NT2/D1 (cell line): ENCODE results near the gene BNC2.

Source experiments
- DNase-seq: peaks from one replicate; pipeline ENCODE4 v3.0.0-alpha.2; 2011; ENCODE audit warnings: low read depth, low spot score
- H3K27me3 ChIP-seq: 2 replicates; pipeline ENCODE4 v1.6.0; 2011; ENCODE audit warnings: mild to moderate bottlenecking; ENCODE audit not compliant: insufficient read length, insufficient read depth
- H3K36me3 ChIP-seq: 2 replicates; pipeline ENCODE4 v1.6.1; 2011; ENCODE audit warnings: mild to moderate bottlenecking, low read length, mixed read lengths; ENCODE audit not compliant: insufficient read depth, insufficient read length
- H3K4me1 ChIP-seq: 2 replicates; pipeline ENCODE4 v1.5.1; 2011; ENCODE audit not compliant: insufficient read depth, insufficient read length
- H3K4me3 ChIP-seq: 2 replicates; pipeline ENCODE4 v1.5.1; 2011; ENCODE audit warnings: low read depth; ENCODE audit not compliant: insufficient read length
- H3K9ac ChIP-seq: 2 replicates; pipeline ENCODE4 v1.6.0; 2011; ENCODE audit warnings: low read depth; ENCODE audit not compliant: insufficient read length
- H3K9me3 ChIP-seq: 2 replicates; pipeline ENCODE4 v1.5.1; 2011; ENCODE audit warnings: mild to moderate bottlenecking, low read length; ENCODE audit not compliant: insufficient read depth
- SUZ12 ChIP-seq: IDR thresholded peaks from 2 replicates; pipeline ENCODE4 v1.6.1; 2011; ENCODE audit not compliant: insufficient read length, insufficient read depth; ENCODE audit errors: extremely low read depth
- YY1 ChIP-seq: IDR thresholded peaks from 2 replicates; pipeline ENCODE4 v1.6.1; 2011; ENCODE audit not compliant: insufficient read length, insufficient read depth
- ZNF274 ChIP-seq: IDR thresholded peaks from 2 replicates; pipeline ENCODE4 v1.6.1; 2011; ENCODE audit warnings: mild to moderate bottlenecking, low read depth, low read length

Gene BNC2

DNA sequence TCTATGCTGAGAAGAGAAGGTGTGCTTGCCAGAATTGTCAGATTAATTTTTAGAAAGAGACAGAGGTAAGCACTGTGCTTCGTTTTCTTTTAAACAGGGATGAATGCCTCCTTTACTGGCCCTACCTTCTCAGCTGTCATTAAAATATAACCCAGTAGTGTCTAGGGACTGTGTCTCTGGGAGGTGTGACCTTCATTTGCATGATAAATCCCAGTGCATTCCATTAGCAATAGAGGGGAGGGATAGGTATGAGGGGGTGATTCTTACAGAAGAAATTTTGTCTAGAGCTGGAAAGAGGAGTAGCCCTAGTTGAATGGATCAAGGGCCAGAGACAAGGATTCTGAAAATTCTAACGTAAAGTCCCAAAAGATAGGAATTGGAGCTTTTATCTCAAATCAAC lies 351.5 kb downstream of the BNC2 start:
- Histone ChIP-seq H3K27me3 (no peaks in the 10 kb centered on the region), H3K9ac (no peak overlapping the region), H3K4me3 (no peak overlapping the region), H3K9me3 (no peaks in the 10 kb centered on the region), H3K4me1 (peaks cover 2% of the 10 kb centered on the region), H3K36me3 (no peaks in the 10 kb centered on the region)
- no peak for TF ChIP-seq ZNF274
- no peak for TF ChIP-seq SUZ12
- no peak for TF ChIP-seq YY1
- DNase-seq = peak; percentile 66

DNA sequence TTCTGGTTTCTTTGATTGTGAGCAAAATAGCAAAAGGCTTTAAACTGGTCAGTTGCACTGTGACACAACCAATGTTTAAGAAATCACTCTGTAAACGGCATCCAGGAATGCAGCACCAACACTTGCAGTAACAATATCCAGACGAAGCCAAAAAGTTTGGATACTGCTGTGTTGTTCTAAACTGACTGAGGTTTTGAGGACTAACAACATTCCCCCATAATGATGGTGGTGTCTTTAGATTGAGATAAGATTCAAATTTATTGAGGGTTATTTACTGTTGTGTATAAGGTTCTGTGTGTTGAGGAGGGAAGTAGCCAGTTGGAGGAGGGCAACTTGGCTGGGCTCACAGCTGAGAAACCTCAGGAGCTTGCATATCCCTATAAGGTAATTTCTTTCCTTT lies 353.6 kb downstream of the BNC2 start:
- TF ChIP-seq ZNF274 (no peak), SUZ12 (no peak), YY1 (no peak)
- H3K9ac ChIP-seq = no peak overlapping the region

DNA sequence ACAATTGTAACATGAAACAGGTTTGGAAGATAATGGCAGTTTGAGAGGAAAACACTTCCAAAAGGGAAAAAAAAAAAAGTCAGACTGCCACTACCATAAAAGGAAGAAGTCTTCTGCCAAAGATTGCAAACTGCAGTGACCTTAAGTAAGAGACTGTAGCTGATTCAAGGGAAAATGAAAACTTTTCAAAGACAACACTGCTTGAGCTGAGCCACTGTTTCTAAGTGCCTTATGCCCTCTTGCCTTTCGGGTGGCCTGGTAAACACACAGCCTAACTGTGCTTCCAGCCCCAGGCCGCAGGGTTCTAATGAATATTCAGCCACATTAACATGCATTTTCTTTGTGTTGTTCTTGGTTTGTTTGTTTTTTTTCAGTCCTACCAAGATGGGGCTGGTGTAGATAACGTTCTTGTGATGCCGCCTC lies 354.6 kb downstream of the BNC2 start:
- H3K27me3 ChIP-seq = no peaks in the 10 kb centered on the region
- TF ChIP-seq ZNF274 (no peak), SUZ12 (no peak), YY1 (no peak)
- no peaks in the 10 kb centered on the region for H3K36me3 ChIP-seq
- DNase-seq = peak; percentile 83
- H3K4me3 ChIP-seq = no peak overlapping the region
- H3K9ac ChIP-seq = no peak overlapping the region
- no peaks in the 10 kb centered on the region for H3K9me3 ChIP-seq
- H3K4me1 ChIP-seq = peaks cover 6% of the 10 kb centered on the region

More for the DNA sequence above, 353.6 kb downstream of the BNC2 start:
- Histone ChIP-seq H3K4me3 (no peak overlapping the region), H3K27me3 (no peaks in the 10 kb centered on the region), H3K36me3 (no peaks in the 10 kb centered on the region), H3K4me1 (peaks cover 6% of the 10 kb centered on the region), H3K9me3 (no peaks in the 10 kb centered on the region)
- DNase-seq = no peak

GRCh38 chr9:16515207-16515606 lies 355.3 kb downstream of the BNC2 start:
- no peak for DNase-seq
- H3K36me3 ChIP-seq = no peaks in the 10 kb centered on the region
- no peaks in the 10 kb centered on the region for H3K27me3 ChIP-seq
- no peaks in the 10 kb centered on the region for H3K9me3 ChIP-seq
- no peak for TF ChIP-seq YY1
- H3K4me3 ChIP-seq = no peak overlapping the region
- H3K4me1 ChIP-seq = peaks cover 6% of the 10 kb centered on the region
- H3K9ac ChIP-seq = peak overlapping the region; percentile 76

DNA sequence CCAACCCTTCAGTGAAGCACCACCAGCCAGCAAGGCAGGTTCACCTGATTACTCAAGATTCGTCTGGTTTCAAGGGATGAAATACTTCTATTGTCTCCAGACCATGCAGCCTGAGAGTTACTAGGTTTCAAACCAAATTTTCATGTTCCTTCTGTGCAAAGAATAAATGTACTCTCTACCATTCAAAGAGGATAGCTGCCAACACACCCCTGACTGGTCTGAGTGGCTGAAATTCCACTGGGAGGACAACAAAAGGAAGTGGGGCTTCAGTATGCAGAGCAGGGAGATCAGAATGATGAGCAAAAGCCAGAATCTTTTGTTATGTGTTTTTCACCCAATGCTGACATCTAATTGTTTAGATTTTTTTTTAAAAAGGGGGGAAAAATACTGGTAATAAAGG lies 356.3 kb downstream of the BNC2 start:
- Histone ChIP-seq H3K9me3 (no peaks in the 10 kb centered on the region), H3K27me3 (no peaks in the 10 kb centered on the region), H3K4me3 (no peak overlapping the region), H3K4me1 (peaks cover 6% of the 10 kb centered on the region), H3K9ac (no peak overlapping the region), H3K36me3 (no peaks in the 10 kb centered on the region)
- TF ChIP-seq SUZ12 = no peak
- no peak for TF ChIP-seq ZNF274
- no peak for TF ChIP-seq YY1
- peak; percentile 58 for DNase-seq

DNA sequence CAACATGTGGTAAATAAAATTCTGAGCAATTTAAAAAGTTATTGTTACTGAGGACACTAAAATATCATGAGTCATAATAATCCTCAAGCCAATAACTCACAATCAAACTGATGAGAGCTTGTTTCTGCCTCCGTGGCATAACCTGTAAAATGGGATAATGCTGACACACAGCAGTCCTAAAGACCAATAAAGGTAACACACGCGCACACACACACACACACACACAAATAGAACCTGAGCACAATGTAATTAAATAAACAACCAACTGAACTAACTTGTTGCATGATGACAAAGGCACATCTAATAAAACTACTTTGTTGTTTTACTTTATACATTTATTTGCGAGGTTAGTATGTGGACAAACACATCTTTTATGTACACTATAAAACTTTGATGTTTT lies 358.2 kb downstream of the BNC2 start:
- H3K9ac ChIP-seq = no peak overlapping the region
- no peaks in the 10 kb centered on the region for H3K9me3 ChIP-seq
- H3K4me1 ChIP-seq = peaks cover 6% of the 10 kb centered on the region
- no peaks in the 10 kb centered on the region for H3K36me3 ChIP-seq
- H3K27me3 ChIP-seq = no peaks in the 10 kb centered on the region
- no peak for DNase-seq
- TF ChIP-seq SUZ12 = no peak
- TF ChIP-seq ZNF274 = no peak
- no peak for TF ChIP-seq YY1
- H3K4me3 ChIP-seq = no peak overlapping the region

DNA sequence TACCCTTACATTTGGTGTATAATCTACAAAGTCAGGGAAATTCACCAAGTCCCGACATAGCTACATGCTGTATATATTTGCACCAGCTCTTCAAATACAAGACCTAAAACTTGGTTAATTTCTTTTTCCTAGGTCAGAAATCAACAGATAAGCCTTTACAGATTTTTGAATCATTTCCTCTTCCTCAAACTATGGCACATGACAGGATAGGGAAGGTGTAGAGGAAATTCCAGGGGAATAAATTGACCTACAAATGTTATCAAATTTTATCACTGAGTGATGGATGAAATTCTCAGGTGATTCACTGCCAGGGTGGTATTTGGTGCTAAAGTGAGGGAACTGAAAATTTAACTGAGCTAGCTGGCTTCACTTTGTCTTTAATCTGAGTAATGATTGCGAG lies 360.0 kb downstream of the BNC2 start:
- no peak for DNase-seq

GRCh38 chr9:16509997-16510396 lies 360.5 kb downstream of the BNC2 start:
- H3K9me3 ChIP-seq = no peaks in the 10 kb centered on the region
- no peak for DNase-seq
- H3K36me3 ChIP-seq = no peaks in the 10 kb centered on the region
- no peak for TF ChIP-seq ZNF274
- no peak for TF ChIP-seq YY1
- TF ChIP-seq SUZ12 = no peak
- no peaks in the 10 kb centered on the region for H3K27me3 ChIP-seq
- no peak overlapping the region for H3K9ac ChIP-seq
- no peak overlapping the region for H3K4me3 ChIP-seq
- H3K4me1 ChIP-seq = peaks cover 6% of the 10 kb centered on the region

More for the DNA sequence above, 360.0 kb downstream of the BNC2 start:
- Histone ChIP-seq H3K4me1 (peaks cover 6% of the 10 kb centered on the region), H3K9ac (no peak overlapping the region), H3K4me3 (no peak overlapping the region), H3K27me3 (no peaks in the 10 kb centered on the region), H3K36me3 (no peaks in the 10 kb centered on the region), H3K9me3 (no peaks in the 10 kb centered on the region)
- no peak for TF ChIP-seq YY1
- TF ChIP-seq SUZ12 = no peak
- no peak for TF ChIP-seq ZNF274

DNA sequence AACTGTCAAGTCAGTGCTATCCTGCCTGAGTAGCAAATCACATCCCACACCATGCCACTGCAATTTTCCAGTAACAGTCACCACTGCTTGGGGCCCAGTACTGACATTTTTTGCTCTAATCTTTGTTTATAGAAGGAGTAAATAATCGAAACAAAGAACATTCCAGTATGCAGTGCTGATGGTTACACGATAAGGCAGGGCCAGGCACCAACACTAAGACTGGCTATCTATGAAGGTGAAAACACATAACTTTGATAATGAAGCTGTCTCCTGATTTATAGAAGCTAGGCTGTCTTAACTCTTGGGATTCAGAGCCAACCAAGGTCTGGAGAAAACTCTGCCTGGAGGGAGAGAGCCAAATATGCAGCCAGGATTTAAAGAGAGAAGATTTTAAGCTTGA lies 365.3 kb downstream of the BNC2 start:
- Histone ChIP-seq H3K27me3 (no peaks in the 10 kb centered on the region), H3K4me1 (peaks cover 3% of the 10 kb centered on the region), H3K9ac (no peak overlapping the region), H3K4me3 (no peak overlapping the region), H3K9me3 (no peaks in the 10 kb centered on the region), H3K36me3 (no peaks in the 10 kb centered on the region)
- no peak for DNase-seq
- TF ChIP-seq SUZ12 = no peak
- TF ChIP-seq ZNF274 = no peak
- no peak for TF ChIP-seq YY1
